ES-I3 (cell line): ENCODE data around the gene ATG9B.

ENCODE experiments used
- H3K36me3 ChIP-seq: 2 replicates; pipeline ENCODE4 v1.6.1; 2013; ENCODE audit warnings: mild to moderate bottlenecking, low read length, control low read depth, moderate library complexity; ENCODE audit not compliant: insufficient read depth
- H3K4me1 ChIP-seq: 2 replicates; pipeline ENCODE4 v1.6.1; 2013; ENCODE audit warnings: mild to moderate bottlenecking, control low read depth, low read length; ENCODE audit not compliant: insufficient read depth
- H3K9ac ChIP-seq: 2 replicates; pipeline ENCODE4 v1.6.1; 2013; ENCODE audit warnings: low read depth, mild to moderate bottlenecking, low read length, moderate library complexity
- H3K9me3 ChIP-seq: 2 replicates; pipeline ENCODE4 v1.6.1; 2013; ENCODE audit warnings: mild to moderate bottlenecking, low read length, moderate library complexity; ENCODE audit not compliant: control insufficient read depth, insufficient read depth

The ATG9B gene

DNA sequence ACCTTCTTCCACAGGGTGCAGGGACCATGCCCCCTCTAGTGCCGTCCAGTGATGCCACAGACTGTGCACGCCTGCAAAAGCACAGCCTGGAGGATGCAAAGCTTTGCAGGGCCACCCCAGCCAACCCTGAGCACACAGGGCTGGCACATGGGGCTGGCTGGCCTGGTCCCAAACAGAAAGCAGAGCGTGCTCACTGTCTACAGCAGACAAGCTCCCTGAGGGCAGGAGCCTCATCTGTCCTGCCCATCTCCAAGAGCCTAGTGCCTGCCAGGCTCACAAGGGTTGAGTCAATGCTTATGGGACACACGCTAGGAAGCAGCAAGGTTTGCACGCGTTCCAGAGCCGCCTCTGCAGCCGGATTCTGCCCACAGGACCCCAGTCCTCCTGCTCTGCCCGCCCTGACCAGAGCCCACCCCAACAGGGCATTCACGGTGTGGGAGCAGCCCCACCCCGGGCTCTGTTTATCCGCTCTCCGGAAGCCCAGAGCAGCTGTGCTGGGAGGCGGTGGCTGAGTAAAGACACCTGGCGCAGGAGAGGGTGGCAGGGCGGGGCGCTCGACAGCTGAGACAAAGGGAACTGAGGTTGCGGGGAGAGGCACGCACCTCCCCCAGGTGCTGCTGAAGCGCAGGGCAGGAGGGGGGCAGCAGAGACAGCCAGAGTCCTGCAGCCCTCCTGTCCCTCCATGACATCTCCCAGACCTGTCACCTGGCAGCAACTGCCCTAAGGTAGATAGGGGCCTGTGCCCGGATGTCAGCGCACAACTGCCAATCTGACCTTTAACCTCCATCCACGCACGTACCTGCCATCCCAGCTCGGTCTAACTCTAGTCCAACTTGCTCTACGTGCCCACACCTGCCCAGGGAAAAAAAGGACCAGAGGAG is 50.5 kb downstream of the ATG9B start:
- Histone ChIP-seq H3K4me1 (peaks cover 24% of the 10 kb centered on the region; the same call in 1 of the 2 replicates), H3K9me3 (no peaks in the 10 kb centered on the region), H3K9ac (no peak overlapping the region), H3K36me3 (no peaks in the 10 kb centered on the region)

DNA sequence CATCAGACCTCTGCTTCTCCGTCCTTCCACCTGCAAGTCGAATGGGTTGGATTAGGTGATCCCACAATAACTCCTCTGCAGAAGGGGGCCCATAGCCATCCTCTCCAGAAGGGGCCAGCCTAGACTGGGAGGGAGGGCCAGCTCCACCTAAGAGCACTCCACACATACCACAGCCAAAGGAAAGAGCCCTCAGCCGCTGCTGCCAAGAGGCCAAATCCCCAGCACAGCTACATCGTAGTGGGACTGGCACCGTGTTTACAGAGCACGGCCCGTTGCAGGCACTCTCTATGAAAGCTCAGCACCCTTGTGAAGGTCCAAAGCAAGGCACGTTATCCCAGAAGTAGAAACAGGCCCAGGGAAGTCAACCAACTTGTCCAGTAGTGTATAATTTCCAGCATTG is 51.6 kb downstream of the ATG9B start:
- Histone ChIP-seq H3K4me1 (peaks cover 24% of the 10 kb centered on the region; the same call in 1 of the 2 replicates), H3K9me3 (no peaks in the 10 kb centered on the region)

DNA sequence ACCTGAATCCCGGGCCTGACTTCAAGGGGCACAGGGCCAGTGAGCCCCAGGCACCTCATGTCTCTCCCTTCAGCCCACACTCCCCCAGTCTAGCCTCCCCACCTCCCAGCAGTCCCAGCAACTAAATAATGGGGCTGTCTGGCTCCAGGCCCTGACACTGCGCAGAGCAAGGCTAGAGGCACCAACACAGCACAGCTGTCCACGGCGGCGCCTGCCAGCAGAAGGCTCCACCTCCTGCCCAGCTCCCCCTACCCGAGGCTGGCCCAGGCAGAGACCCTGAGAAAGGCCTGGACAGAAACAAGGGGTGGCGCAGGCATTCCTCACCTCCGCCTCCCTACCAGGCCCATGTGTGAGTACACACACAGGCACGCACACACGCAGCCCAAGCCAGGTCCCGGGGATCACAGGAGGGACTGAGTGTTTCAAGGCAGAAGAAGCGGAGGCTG is 52.2 kb downstream of the ATG9B start:
- peaks cover 21% of the 10 kb centered on the region; the same call in 1 of the 2 replicates for H3K4me1 ChIP-seq

More for the DNA sequence above, 51.6 kb downstream of the ATG9B start:
- no peak overlapping the region for H3K9ac ChIP-seq
- H3K36me3 ChIP-seq: no peaks in the 10 kb centered on the region

DNA sequence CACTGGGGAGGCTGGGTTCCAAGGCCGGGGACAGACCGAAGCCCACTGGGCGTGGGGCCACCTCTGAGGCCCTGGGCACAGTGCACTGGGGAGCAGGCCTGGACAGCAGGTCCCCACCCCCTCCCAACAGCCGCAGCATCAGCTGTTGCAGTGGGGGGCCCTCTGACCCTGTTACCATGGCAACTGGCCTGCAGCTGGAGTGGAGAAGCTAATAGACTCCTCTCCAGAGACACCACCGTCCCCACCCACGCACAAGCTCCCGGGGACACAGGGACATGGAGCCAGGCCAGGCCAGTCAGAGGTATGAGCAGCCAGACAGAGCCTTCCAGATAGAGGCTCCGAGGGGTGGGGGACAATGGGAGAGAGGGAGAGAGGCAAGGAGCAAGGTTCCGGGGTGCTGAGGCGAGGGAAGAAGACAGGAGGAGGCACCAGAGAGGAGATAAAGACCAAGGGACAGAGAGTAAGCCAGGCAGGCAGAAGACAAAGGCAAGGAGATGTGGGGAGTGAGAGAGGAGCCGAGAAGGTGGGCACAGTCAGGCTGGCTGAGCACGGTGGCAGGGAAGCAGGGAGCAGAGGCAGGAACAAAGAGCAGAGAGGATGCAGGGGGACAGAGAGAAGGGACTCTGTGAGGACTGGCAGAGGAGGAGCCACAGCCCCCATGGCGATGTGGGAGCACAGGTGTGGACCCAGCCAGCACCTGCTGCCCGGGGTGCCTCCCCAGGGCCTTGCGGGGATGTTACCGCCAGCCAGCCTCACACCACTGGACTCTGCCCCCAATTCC is 52.9 kb downstream of the ATG9B start:
- H3K4me1 ChIP-seq: peaks cover 18% of the 10 kb centered on the region; the same call in 1 of the 2 replicates
- no peaks in the 10 kb centered on the region for H3K36me3 ChIP-seq
- no peak overlapping the region for H3K9ac ChIP-seq
- H3K9me3 ChIP-seq: no peaks in the 10 kb centered on the region

More for the DNA sequence above, 52.2 kb downstream of the ATG9B start:
- Histone ChIP-seq H3K36me3 (no peaks in the 10 kb centered on the region), H3K9me3 (no peaks in the 10 kb centered on the region), H3K9ac (no peak overlapping the region)

DNA sequence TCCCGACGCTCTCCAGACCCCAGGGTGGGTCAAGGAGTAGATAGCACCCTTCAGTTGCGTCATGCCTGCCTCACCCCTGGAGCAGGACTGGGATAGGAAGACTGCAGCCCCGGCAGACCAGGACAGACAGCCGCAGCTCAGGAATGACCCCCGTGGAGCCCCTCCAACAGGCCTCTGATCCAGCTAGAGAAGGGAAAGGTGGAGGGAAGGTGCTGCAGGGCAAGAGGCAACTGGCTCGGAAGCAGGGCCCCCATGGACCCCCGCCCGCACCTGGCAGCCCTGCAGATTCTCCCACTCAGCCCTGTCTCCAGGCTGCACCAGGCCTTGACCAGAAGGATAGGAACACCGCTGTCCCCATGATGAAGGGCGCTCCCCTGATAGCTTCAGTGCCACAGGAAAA is 53.9 kb downstream of the ATG9B start:
- Histone ChIP-seq H3K9ac (no peak overlapping the region), H3K36me3 (no peaks in the 10 kb centered on the region), H3K4me1 (peaks cover 8% of the 10 kb centered on the region; the same call in 1 of the 2 replicates), H3K9me3 (no peaks in the 10 kb centered on the region)

DNA sequence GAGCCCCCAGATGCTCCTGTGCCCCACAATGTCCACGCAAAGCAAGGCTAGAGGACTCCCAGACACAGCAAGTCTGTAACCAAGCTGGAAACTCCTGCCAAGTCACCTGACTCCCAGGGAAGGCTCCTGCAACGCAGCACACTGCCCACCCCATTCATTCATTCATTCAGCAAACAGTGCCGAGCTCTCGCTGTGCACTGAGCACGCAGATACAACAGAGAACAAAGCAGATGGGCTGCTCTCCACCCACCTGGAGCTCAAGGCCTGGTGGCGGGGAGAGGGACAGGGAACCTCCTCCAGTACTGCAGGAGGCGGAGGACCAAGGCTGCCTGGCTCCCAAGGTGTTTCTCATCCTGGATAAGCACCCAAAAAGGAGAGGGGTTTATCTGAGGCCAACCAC is 54.8 kb downstream of the ATG9B start:
- H3K4me1 ChIP-seq: peaks cover 6% of the 10 kb centered on the region; the same call in 1 of the 2 replicates
- H3K36me3 ChIP-seq: no peaks in the 10 kb centered on the region
- H3K9me3 ChIP-seq: no peaks in the 10 kb centered on the region
- no peak overlapping the region for H3K9ac ChIP-seq

DNA sequence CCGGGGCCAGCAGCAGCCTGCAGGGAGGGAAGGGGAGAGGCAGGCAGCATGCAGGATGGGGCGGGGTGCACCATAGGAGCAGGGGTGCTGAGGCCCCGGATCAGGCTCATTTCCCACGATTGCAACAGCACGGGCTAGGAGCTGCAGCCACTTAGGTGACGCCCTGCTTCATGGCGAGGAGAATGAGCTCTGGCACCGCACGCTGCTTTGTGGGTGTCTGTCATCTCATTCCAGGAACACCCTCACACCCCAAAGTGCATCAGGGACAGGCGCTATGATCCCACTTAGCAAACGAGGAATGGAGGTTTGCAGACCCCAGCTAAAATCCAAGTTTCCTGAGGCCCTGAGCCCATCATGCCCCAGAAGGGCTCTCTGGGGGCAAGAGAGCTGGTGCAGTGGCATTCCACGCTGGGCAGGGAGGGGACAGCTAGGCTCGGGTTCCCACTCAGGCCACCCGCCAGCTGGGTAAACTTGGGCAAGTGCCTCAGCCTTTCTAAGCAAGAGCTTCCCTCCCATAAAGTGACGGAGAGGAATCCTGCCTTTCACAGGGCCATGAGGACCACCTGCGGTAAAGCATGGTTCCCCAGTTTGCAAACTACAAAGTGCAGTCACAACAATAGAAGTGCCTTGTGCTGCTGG is 55.4 kb downstream of the ATG9B start:
- Histone ChIP-seq H3K9ac (no peak overlapping the region), H3K36me3 (no peaks in the 10 kb centered on the region), H3K4me1 (peaks cover 3% of the 10 kb centered on the region; the same call in 1 of the 2 replicates), H3K9me3 (no peaks in the 10 kb centered on the region)

DNA sequence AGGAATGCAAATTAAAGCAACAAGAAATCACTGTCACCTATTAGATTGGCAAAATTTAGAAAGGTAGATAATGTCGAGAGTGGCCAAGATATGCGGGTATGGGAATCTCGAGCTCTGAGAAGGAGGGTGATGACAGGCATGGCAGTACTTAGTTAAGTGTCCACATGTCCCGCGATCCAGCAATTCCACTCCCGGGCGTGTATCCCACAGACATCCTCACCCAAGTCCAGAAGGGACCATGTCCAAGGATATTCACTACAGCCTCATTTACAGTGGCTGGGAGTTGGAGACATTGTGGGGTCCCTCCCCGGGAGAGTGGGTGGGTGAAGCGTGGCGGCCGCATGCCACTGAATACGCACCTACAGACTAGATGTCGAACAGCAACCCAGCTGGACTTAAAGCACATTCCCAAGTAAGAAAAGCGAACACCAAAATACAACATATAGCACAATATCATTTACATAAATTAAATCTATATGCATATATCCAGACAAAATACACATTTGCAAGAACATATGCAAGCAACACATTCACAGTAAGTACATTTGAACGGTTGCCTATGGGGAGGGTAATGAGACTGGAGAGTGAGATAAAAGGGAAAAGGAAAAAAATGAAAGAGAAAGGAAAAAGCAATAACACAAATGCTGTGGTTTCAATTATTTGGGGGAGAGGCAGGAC is 56.1 kb downstream of the ATG9B start:
- peaks cover 3% of the 10 kb centered on the region; the same call in 1 of the 2 replicates for H3K4me1 ChIP-seq
- H3K36me3 ChIP-seq: no peaks in the 10 kb centered on the region
- H3K9me3 ChIP-seq: no peaks in the 10 kb centered on the region
- no peak overlapping the region for H3K9ac ChIP-seq

DNA sequence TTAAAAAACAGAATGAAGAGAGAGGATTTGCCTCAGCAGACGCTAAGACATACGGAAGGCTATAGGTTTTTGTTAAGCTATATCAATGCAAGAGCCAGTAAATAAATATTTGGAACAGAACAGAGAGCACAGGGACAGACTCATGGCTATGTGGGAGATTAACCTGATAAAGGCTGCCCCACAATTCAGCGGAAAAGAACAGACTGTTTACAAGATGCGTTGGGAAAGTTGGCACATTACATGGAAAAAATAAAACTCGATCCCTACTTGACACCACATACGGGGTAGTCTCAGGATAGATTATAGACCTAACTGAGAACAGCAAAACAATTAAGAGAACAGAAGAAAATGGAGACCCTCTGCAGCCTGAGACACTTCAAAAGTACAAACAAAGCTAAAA is 56.9 kb downstream of the ATG9B start:
- Histone ChIP-seq H3K9me3 (no peaks in the 10 kb centered on the region), H3K4me1 (peaks cover 8% of the 10 kb centered on the region), H3K9ac (no peak overlapping the region), H3K36me3 (no peaks in the 10 kb centered on the region)

DNA sequence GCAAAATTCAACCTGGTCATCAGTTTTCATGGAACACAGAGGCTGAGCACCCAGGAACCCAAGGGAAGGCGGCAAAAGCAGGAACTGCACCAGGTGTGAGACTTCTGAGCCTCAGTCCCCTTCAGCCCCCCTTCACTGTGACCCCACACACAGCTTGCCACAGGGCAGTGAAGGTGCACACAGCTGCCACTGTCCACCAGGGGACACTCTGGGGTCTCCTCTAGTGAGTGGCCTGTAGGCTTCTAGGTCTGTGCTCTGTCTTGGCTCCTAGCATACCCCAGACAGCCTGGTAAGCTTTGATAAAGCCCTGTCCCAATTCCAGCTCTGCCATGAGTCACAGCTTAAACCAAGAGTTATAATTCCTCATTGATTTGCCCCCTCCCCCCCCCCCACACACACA is 58.3 kb downstream of the ATG9B start:
- peaks cover 10% of the 10 kb centered on the region for H3K4me1 ChIP-seq
- no peaks in the 10 kb centered on the region for H3K36me3 ChIP-seq
- no peak overlapping the region for H3K9ac ChIP-seq
- no peaks in the 10 kb centered on the region for H3K9me3 ChIP-seq

DNA sequence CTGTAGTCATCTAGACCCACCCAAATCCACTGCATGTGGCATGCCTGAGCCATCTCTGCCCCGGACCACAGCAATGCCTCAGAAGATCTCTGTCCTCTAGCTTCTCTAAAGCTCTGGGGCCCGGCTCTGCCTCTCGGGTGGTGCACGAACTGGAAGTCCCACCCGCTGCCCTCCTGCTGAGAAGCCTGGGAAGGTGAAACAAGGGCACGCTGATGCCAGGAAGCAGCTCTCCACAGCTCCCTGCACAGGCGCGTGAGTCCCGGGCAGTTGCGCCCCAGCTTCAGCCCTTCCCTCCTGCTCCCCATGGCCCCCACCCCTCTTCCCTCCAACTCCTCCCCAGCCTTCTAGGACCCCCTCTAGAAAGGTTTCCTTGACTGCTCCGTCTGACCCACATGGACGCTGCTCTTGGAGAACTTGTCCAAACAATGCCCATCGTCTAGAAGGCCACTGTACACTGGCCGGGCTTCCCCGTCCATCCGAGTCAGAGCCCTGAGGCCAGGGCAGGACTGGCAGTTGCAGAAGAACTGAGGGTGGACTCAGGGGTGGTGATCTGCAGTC is 58.9 kb downstream of the ATG9B start:
- no peaks in the 10 kb centered on the region for H3K9me3 ChIP-seq
- no peak overlapping the region for H3K9ac ChIP-seq
- H3K4me1 ChIP-seq: peaks cover 10% of the 10 kb centered on the region
- no peaks in the 10 kb centered on the region for H3K36me3 ChIP-seq
